WTC11 (cell line): ENCODE results near the gene PCNX3. TPM values are rescaled to one million over a fixed set of nuclear protein-coding genes. Genes with fewer than 3 reads are reported as not detected.

ENCODE experiments used
- ATAC-seq: fragments of 200-7000 bp; cut with Tn5 transposase; 2 replicates; pipeline ENCODE4 v1.10.0; 2021; ENCODE audit warnings: mild to moderate bottlenecking, moderate library complexity
- CTCF ChIA-PET: fragments of 300-600 bp; sonication (Branson Sonifier 250); formaldehyde crosslinking; loops from one replicate; lab custom pipeline; 2021; ENCODE audit warnings: antibody characterized with exemption; lab: Charles Lee
- POLR2A ChIA-PET: fragments of 350-600 bp; sonication (Branson Sonifier 250); formaldehyde crosslinking; loops from one replicate; lab custom pipeline; 2021; ENCODE audit warnings: antibody characterized with exemption; lab: Charles Lee
- DNase-seq: peaks from one replicate; pipeline ENCODE4 v3.0.0; 2021; ENCODE audit warnings: low spot score
- H3K27ac Mint-ChIP-seq: 2 replicates; pipeline ENCODE4 v1.8.0; 2021; ENCODE audit warnings: mixed read lengths
- H3K27me3 Mint-ChIP-seq: 2 replicates; pipeline ENCODE4 v1.8.0; 2021; ENCODE audit warnings: low read depth, mild to moderate bottlenecking, moderate library complexity, mixed read lengths
- H3K36me3 Mint-ChIP-seq: 2 replicates; pipeline ENCODE4 v1.8.0; 2021; ENCODE audit warnings: mixed read lengths
- H3K4me1 Mint-ChIP-seq: 2 replicates; pipeline ENCODE4 v1.8.0; 2022; ENCODE audit warnings: mixed read lengths
- H3K4me3 Mint-ChIP-seq: 2 replicates; pipeline ENCODE4 v1.8.0; 2021; ENCODE audit warnings: mild to moderate bottlenecking, moderate library complexity, mixed read lengths
- H3K9me3 Mint-ChIP-seq: 2 replicates; pipeline ENCODE4 v1.8.0; 2021; ENCODE audit warnings: mixed read lengths
- ARID4B ChIP-seq: sonication (generic); formaldehyde crosslinking; IDR thresholded peaks from 2 replicates; pipeline ENCODE4 v1.8.0; 2023; ENCODE audit warnings: missing genetic modification reagents, mild to moderate bottlenecking, borderline replicate concordance
- CTCF ChIP-seq: fragments of 200-600 bp; IDR thresholded peaks from 2 replicates; pipeline ENCODE4 v1.8.0; 2022; ENCODE audit warnings: antibody characterized with exemption
- ESRRA ChIP-seq: sonication (generic); formaldehyde crosslinking; IDR thresholded peaks from 2 replicates; pipeline ENCODE4 v1.8.1; 2022; ENCODE audit warnings: mild to moderate bottlenecking, missing genetic modification reagents, borderline replicate concordance
- HMGXB4 ChIP-seq: sonication (generic); formaldehyde crosslinking; IDR thresholded peaks from 2 replicates; pipeline ENCODE4 v1.8.1; 2023; ENCODE audit warnings: mild to moderate bottlenecking, moderate library complexity, missing genetic modification reagents
- IRF1 ChIP-seq: sonication (generic); formaldehyde crosslinking; IDR thresholded peaks from 2 replicates; pipeline ENCODE4 v1.8.0; 2023; ENCODE audit warnings: missing genetic modification reagents
- JAZF1 ChIP-seq: fragments of 250-450 bp; sonication (Bioruptor Pico); IDR thresholded peaks from 2 replicates; pipeline ENCODE4 v1.9.0; 2021; ENCODE audit warnings: moderate library complexity, mild to moderate bottlenecking, inconsistent platforms
- RELA ChIP-seq: sonication (generic); formaldehyde crosslinking; IDR thresholded peaks from 2 replicates; pipeline ENCODE4 v1.8.1; 2022; ENCODE audit warnings: missing genetic modification reagents, mild to moderate bottlenecking, borderline replicate concordance
- SOX15 ChIP-seq: fragments of 250-450 bp; sonication (Bioruptor Pico); IDR thresholded peaks from 2 replicates; pipeline ENCODE4 v1.9.0; 2021; ENCODE audit warnings: mild to moderate bottlenecking
- ZNF396 ChIP-seq: fragments of 250-450 bp; sonication (Bioruptor Pico); IDR thresholded peaks from 2 replicates; pipeline ENCODE4 v1.8.0; 2021; ENCODE audit warnings: mild to moderate bottlenecking, moderate library complexity, borderline replicate concordance
- ZNF671 ChIP-seq: fragments of 250-450 bp; sonication (Bioruptor Pico); IDR thresholded peaks from 2 replicates; pipeline ENCODE4 v1.8.0; 2021; ENCODE audit warnings: mild to moderate bottlenecking
- total RNA-seq: library from RNA; stranded (reverse); gene quantifications from 3 replicates; pipeline ENCODE4 v1.2.3, GENCODE V29; 2021
- TF ChIP-seq, protein P1 (sequence below): sonication (generic); formaldehyde crosslinking; IDR thresholded peaks from 2 replicates; pipeline ENCODE4 v1.8.0; 2022; ENCODE audit warnings: mild to moderate bottlenecking, missing genetic modification reagents
- TF ChIP-seq, protein P2 (sequence below): sonication (generic); formaldehyde crosslinking; conservative IDR thresholded peaks from 2 replicates; pipeline ENCODE4 v1.8.1; 2022; ENCODE audit warnings: mild to moderate bottlenecking, missing genetic modification reagents
- TF ChIP-seq, protein P3 (sequence below): sonication (generic); formaldehyde crosslinking; IDR thresholded peaks from 2 replicates; pipeline ENCODE4 v1.8.0; 2022; ENCODE audit warnings: missing genetic modification reagents
- TF ChIP-seq, protein P4 (sequence below): sonication (generic); formaldehyde crosslinking; conservative IDR thresholded peaks from 2 replicates; pipeline ENCODE4 v1.8.1; 2023; ENCODE audit warnings: mild to moderate bottlenecking, low read depth, missing genetic modification reagents, moderate library complexity

The PCNX3 gene
- total RNA-seq, 1 experiment from 2014 or later, result 51.6 TPM

GRCh38 chr11:65591939-65592857 is 23.4 kb upstream of the PCNX3 start:
- ATAC-seq (peak; percentile 69), DNase-seq (peak; percentile 79)
- ChIA-PET CTCF (interaction anchor here (0.7 to 13.8 kb wide), 32 partner anchors 8 to 690 kb away, joined by 3 to 311 read pairs (median 6); partner anchors contain the start of genes AP5B1, CCDC85B, CFL1 and EHBP1L1), POLR2A (interaction anchor here (0.7 to 2.0 kb wide), 10 partner anchors 15 to 259 kb away, joined by 3 to 7 read pairs (median 4); partner anchors contain the start of genes PCNX3 and SIPA1)
- peak overlapping the region; percentile 65 for H3K4me3 Mint-ChIP-seq
- H3K36me3 Mint-ChIP-seq, result no peaks in the 10 kb centered on the region
- H3K9me3 Mint-ChIP-seq, result no peaks in the 10 kb centered on the region
- TF ChIP-seq, protein P1, sequence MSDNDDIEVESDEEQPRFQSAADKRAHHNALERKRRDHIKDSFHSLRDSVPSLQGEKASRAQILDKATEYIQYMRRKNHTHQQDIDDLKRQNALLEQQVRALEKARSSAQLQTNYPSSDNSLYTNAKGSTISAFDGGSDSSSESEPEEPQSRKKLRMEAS (CRISPR knock-in tag), result 0 out of 2 replicates have a peak, but pooled peaks have one; percentile 18
- no peak for TF ChIP-seq ZNF671 (CRISPR knock-in tag)
- TF ChIP-seq, protein P2, sequence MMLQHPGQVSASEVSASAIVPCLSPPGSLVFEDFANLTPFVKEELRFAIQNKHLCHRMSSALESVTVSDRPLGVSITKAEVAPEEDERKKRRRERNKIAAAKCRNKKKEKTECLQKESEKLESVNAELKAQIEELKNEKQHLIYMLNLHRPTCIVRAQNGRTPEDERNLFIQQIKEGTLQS (CRISPR knock-in tag), result no peak
- TF ChIP-seq, protein P3, sequence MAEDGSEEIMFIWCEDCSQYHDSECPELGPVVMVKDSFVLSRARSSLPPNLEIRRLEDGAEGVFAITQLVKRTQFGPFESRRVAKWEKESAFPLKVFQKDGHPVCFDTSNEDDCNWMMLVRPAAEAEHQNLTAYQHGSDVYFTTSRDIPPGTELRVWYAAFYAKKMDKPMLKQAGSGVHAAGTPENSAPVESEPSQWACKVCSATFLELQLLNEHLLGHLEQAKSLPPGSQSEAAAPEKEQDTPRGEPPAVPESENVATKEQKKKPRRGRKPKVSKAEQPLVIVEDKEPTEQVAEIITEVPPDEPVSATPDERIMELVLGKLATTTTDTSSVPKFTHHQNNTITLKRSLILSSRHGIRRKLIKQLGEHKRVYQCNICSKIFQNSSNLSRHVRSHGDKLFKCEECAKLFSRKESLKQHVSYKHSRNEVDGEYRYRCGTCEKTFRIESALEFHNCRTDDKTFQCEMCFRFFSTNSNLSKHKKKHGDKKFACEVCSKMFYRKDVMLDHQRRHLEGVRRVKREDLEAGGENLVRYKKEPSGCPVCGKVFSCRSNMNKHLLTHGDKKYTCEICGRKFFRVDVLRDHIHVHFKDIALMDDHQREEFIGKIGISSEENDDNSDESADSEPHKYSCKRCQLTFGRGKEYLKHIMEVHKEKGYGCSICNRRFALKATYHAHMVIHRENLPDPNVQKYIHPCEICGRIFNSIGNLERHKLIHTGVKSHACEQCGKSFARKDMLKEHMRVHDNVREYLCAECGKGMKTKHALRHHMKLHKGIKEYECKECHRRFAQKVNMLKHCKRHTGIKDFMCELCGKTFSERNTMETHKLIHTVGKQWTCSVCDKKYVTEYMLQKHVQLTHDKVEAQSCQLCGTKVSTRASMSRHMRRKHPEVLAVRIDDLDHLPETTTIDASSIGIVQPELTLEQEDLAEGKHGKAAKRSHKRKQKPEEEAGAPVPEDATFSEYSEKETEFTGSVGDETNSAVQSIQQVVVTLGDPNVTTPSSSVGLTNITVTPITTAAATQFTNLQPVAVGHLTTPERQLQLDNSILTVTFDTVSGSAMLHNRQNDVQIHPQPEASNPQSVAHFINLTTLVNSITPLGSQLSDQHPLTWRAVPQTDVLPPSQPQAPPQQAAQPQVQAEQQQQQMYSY (CRISPR knock-in tag), result peak; percentile 52
- no peak for TF ChIP-seq SOX15 (CRISPR knock-in tag)
- no peak for TF ChIP-seq IRF1 (CRISPR knock-in tag)
- peak; percentile 70; the same call in 1 of the 2 replicates for TF ChIP-seq RELA
- TF ChIP-seq ARID4B (CRISPR knock-in tag), result peak; percentile 36; the same call in 1 of the 2 replicates
- TF ChIP-seq ESRRA (CRISPR knock-in tag), result 0 out of 2 replicates have a peak, but pooled peaks have one; percentile 35
- TF ChIP-seq, protein P4, sequence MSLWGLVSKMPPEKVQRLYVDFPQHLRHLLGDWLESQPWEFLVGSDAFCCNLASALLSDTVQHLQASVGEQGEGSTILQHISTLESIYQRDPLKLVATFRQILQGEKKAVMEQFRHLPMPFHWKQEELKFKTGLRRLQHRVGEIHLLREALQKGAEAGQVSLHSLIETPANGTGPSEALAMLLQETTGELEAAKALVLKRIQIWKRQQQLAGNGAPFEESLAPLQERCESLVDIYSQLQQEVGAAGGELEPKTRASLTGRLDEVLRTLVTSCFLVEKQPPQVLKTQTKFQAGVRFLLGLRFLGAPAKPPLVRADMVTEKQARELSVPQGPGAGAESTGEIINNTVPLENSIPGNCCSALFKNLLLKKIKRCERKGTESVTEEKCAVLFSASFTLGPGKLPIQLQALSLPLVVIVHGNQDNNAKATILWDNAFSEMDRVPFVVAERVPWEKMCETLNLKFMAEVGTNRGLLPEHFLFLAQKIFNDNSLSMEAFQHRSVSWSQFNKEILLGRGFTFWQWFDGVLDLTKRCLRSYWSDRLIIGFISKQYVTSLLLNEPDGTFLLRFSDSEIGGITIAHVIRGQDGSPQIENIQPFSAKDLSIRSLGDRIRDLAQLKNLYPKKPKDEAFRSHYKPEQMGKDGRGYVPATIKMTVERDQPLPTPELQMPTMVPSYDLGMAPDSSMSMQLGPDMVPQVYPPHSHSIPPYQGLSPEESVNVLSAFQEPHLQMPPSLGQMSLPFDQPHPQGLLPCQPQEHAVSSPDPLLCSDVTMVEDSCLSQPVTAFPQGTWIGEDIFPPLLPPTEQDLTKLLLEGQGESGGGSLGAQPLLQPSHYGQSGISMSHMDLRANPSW (CRISPR knock-in tag), result 0 out of 2 replicates have a peak, but pooled peaks have one; percentile 37
- TF ChIP-seq CTCF, result peak; percentile 20; the same call in 1 of the 2 replicates
- TF ChIP-seq ZNF396, result no peak
- no peak for TF ChIP-seq JAZF1 (CRISPR knock-in tag)
- TF ChIP-seq HMGXB4, result peak; percentile 74; the same call in 1 of the 2 replicates
- TF ChIP-seq, all 79 proteins: peak for 8
- Mint-ChIP-seq H3K27me3 (peaks cover 55% of the 10 kb centered on the region), H3K27ac (no peak overlapping the region), H3K4me1 (peaks cover 28% of the 10 kb centered on the region)
